A549 (cell line): ENCODE measurements around the gene NFKBIE.

Source experiments
- CBX8 ChIP-seq: fragments of 200-600 bp; sonication (generic); IDR thresholded peaks from 2 replicates; pipeline ENCODE4 v1.6.1; 2016
- CHD2 ChIP-seq: fragments of 150-350 bp; IDR thresholded peaks from 2 replicates; pipeline ENCODE4 v1.6.1; 2014; ENCODE audit warnings: low read length; ENCODE audit not compliant: partially characterized antibody
- POLR2A ChIP-seq: IDR thresholded peaks from 2 replicates; pipeline ENCODE4 v1.6.1; 2012; ENCODE audit warnings: mild to moderate bottlenecking, low read length

- TF ChIP-seq CHD2 (no peak), POLR2A (no peak), CBX8 (no peak)
Measured at GRCh38 chr6:44235891-44236516, 29.3 kb downstream of the NFKBIE start.
